Stimulated activated CD4-positive, alpha-beta T cell treated with anti-CD3 and anti-CD28 coated beads, Interleukin-4, amount 100 ng/mL, for 4 hours (primary cell): ENCODE results near the gene P3H4.
A peak's percentile ranks its signal among the peaks of the same experiment; 100 is the strongest.
"Not testable (repeated sequence)": the region's sequence is repeated elsewhere in the genome, so short reads cannot be mapped to it uniquely, and the experiment has no call there.

Source experiments
- DNase-seq, 2 experiments: peaks; one replicate each; pipeline ENCODE4 v3.0.0-alpha.2; 2020

The P3H4 gene, protein sequence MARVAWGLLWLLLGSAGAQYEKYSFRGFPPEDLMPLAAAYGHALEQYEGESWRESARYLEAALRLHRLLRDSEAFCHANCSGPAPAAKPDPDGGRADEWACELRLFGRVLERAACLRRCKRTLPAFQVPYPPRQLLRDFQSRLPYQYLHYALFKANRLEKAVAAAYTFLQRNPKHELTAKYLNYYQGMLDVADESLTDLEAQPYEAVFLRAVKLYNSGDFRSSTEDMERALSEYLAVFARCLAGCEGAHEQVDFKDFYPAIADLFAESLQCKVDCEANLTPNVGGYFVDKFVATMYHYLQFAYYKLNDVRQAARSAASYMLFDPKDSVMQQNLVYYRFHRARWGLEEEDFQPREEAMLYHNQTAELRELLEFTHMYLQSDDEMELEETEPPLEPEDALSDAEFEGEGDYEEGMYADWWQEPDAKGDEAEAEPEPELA

DNA sequence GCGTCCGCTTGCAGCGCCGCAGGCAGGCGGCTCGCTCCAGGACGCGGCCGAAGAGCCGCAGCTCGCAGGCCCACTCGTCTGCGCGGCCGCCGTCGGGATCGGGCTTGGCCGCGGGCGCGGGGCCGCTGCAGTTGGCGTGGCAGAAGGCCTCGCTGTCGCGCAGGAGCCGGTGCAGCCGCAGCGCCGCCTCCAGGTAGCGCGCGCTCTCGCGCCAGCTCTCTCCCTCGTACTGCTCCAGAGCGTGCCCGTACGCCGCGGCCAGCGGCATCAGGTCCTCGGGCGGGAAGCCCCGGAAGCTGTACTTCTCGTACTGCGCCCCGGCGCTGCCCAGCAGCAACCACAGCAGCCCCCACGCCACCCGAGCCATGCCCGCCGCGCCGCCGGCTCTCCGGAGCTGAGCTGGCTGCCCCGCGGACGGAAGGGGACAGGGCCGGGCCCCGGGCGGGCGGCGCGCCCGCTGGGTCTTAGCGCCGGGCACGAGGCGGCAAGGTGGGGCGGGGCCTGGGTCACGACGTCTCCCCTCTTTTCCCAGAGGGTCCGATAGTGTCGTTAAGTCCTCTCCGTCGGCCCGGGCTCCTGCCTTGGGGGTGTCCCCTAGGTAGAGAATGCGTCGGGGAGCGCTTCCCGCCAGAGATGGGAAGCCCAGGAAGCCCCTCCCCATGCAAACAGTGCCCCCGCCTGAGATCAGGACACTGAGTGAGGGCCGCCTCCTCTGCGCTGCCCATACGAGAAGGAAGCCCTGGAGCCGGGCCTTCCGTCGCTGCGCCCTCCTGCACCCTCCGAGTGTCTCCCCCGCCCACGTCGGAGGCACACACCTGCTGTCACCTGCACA lies at the start of gene P3H4:
TSS of gene P3H4 (minus strand) at position 401 of the 832 bp plus-strand sequence. CDS start at position 367, 34 bp downstream.
- peak; percentile 65 to 70 for DNase-seq

DNA sequence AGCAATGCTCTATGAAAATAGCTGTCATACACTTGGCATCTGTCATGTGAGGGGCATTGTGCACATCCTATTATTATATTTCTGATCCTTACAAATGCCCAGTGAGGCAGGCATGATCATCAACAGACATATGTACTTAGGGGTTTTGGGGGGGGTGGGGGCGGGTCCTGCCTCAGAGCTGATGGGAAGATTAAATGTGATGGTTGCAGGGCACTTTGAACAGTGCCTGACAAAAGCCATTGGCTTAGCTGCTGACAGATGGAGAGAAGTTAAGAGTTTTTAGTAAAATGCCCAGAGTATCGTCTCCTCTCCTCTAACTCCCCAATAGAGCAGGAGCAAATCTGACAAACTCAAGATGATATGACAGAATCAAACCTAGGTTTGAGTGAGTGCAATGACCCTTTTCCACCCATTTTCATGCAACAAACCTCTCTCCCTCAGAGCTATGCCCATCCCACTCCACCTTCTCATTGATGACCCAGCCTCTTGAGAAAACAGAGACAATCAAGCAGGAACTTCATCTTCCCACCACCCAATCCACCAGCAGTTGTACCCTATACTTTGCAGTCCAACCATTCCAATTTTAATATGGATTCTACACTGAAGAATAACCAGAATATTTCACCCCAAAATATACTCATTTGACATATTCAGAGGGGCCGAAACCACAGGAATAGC lies 48.6 kb upstream of the P3H4 start:
- DNase-seq, result no peak

DNA sequence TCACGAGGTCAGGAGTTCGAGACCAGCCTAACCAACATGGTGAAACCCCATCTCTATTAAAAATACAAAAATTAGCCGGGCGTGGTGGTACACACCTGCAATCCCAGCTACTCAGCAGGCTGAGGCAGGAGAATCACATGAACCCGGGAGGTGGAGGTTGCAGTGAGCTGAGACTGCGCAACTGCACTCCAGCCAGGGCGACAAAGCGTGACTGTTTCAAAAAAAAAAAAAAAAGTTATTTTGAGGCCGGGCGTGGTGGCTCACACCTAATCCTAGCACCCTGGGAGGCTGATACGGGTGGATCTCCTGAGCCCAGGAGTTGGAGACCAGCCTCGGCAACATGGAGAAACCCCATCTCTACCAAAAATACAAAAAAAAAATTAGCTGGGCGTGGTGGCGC lies 39.6 kb upstream of the P3H4 start:
- DNase-seq, result not testable (repeated sequence)

DNA sequence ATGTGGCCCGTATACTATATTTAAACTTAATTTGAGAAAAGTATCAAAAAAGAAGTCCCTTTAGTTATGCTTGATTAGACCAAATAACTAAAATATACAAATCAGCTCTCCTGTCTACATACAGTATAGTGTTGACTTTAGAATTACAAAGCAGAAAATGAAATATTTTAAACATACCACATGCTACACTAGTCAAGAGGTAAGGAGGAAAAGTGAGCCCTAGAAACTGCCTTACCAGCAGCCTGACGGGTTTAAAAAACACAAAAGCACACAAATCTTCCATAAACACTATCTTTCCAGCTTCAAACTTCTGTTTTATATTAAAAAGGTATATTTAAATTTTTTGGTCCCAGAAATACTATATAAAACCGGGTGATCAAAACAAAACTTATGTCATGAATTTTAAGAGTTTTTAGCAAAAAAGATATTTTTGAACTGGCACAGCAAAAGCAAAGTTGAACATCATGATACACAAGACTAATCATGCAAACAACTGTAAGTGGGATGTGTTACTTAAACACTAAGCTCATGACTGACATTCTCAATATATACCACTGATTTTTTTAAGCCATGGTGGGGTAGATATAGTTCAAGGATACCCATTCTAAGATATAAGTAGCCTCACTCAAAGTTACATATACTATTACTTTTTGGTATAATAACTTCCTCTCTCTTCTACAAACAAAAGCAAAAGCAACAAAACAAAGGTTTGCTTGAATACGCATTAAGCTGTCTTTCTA lies 37.7 kb upstream of the P3H4 start:
- DNase-seq, result no peak

DNA sequence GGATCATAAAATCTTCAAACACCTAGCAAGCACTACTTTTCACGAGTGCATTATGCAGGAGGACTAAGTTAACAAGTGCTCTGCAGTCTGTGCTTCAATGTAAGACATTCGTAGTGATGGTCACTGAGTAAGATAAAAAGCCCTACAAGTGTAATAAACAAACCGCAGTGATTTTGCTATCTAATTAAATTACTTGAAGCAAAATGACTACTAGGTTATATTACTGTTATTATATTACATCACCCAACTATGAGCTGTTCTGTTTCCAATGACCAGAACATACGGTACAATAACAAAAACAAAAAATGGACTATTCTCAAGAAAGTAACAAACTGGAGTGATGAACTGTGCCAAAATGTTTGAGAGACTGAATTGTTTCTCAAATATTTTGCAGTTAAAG lies 37.0 kb upstream of the P3H4 start:
- DNase-seq, result no peak

DNA sequence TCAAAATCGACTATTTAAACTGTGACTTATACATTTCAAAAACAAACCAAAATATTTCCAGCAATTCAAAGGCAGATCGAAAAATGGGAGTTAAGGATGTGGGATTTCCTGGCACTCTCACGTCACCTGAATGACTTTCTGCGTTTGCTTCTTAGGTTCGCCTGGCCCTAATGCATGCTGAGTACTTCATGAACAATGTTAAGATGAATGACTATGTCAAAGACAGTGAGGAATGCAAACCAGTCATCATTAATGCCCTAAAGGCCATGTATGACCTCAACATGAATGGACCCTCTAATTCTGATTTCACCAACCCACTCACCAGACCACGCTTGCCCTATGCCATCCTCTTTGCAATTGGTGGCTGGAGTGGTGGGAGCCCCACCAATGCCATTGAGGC lies 33.2 kb upstream of the P3H4 start:
- DNase-seq, result no peak

DNA sequence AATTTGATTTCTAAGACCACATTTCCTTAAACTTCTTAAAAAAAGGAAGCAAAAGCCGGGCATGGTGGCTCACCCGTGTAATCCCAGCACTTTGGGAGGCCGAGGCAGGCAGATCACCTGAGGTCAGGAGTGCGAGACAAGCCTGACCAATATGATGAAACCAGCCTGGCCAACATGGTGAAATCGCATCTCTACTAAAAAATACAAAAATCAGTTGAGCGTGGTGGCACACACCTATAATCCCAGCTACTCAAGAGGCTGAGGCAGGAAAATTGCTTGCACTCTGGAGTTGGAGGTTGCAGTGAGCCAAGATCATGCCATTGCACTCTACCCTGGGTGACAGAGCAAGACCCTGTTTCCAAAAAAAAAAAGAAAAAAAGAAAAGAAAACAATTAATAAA lies 29.0 kb upstream of the P3H4 start:
- not testable (repeated sequence) for DNase-seq

DNA sequence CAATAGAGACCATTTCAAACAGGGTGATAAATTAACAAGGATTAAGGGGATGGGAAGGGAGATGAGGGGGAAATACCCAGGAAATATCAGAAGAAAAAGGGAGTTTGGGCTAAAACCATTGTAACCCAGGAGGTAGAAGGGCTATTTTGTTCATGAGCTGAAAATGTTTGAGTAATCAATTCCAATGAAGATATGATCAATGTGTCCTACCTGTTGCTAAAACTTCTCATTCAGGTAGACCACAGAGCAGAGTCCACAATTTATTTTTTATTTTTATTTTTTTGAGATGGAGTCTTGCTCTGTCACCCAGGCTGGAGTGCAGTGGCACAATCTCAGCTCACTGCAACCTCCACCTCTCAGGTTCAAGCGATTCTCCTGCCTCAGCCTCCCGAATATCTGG lies 27.7 kb upstream of the P3H4 start:
- not testable (repeated sequence) for DNase-seq

DNA sequence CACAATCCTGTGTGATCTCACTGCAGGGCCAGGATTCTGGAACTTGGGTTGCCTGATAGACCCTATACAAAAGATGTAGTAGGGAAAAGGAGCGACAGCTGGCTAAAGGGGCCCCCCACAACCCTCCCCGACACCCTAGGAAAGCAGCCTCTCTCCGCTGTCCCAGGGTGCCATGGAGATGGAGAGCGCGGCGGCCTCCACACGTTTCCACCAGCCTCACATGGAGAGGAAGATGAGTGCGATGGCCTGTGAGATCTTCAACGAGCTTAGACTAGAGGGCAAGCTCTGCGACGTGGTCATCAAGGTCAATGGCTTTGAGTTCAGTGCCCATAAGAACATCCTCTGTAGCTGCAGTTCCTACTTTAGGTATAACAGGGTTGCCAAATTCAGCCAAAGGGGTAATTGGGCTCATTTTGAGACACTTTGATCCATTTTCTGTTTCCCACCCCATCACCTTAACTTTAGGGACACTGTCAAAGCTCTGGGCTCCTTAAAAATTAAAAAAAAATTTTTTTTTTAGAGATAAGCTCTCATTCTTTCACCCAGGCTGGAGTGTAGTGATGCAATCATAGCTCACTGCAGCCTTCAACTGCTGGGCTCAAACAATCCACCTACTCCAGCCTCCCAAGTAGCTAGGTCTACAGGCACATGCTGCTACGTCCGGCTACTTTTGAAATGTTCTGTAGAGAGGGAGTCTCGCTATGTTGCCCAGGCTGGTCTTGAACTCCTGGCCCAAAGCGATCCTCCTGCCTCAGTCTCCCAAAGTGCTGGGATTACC lies 26.2 kb upstream of the P3H4 start, which contains the start of gene KLHL10:
TSS of gene KLHL10 (plus strand) at position 65 of the 778 bp plus-strand sequence. CDS start at position 173, 108 bp downstream.
- DNase-seq, result no peak

DNA sequence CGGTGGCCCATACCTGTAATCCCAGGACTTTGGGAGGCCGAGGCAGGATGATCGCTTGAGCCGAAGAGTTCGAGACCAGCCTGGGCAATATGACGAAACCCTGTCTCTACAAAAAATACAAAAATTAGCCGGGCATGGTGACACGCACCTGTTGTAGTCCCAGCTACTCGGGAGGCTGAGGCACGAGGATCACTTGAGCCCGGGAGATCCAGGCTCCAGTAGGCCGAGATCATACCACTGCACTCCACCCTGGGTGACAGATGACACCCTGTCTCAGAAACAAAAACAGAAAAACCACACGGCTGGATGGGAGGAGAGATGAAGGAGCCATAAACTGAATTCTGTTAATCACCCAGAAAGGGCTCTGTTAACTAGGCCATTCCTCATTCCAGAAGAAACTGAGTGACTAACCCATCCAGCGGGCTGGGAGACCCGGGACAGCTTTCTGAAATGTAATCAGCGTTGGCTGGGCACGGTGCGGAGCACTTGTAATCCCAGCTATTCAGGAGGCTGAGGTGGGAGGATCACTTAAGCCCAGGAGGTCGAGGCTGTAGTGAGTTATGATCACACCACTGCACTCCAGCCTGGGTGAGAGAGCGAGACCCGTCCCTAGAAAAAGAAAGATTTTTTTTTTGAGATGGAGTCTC lies 24.9 kb upstream of the P3H4 start:
- DNase-seq, result no peak

DNA sequence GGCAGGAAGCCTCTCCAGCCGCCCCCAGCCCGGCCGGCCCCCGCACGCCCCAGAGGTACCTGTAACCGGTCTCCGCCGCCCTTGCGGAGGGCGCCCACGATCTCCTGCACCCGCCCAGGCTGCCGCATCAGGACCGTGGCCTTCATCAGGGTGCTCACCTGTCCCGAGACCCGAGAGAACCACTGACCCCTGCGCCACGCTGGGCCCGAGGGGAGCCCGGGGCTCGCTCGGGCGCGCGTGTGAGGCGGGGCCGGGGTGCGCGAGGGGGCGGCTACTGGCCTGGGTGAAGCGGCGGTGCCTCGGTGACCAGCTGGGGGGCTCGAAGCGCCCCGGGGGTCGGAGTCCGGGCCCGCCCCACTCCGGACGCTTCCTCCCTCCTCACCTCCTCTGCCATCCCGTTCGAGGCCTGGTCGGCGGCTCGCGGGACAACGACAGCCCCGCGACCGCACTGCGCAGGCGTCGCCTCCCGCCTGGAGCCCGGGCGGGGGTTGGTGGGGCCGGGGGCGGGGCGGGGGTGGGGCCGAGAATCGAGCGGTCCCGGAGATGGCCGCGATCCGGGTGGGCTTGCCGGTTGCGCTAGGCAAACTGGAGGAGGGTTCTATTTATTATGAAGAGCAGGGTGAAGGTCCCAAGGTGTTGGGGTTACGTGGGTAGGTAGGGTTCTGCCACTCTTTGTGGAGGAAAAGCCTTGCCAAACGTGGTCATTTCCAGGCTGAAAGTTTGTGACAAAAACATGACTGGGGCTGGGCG lies 24.2 kb upstream of the P3H4 start, which contains the start of gene NT5C3B:
TSS of gene NT5C3B (minus strand) at position 433 of the 750 bp plus-strand sequence. CDS start at position 394, 39 bp downstream.
- DNase-seq, result peak; percentile 52 to 64

DNA sequence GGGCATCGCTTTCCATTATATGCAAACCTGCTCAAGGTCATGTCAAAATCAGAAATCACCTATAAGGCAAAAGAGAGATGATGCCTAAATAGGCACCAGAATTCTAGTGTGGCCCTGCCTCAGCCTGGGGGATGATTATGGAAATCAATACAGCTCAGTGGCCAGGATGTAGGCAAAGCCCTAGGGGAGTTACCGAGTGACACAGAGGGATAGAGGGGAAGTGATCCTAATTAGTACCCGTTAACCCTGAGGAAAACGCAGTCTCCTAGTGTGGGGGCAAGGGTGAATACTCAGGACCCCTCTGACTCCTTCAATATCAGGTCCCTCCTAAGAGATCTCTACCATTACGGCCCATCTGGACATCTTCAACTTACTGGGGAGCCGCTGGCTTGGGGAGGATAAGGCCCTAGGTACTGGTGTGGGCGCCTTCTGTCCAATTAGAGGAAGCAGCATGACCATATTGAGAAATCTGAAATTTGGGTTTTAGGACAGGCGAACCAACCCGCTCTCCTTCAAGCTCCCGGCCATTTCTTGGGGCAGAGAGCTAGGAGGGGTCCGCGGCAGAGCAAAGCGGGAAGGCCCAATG lies 23.6 kb upstream of the P3H4 start:
- no peak for DNase-seq

DNA sequence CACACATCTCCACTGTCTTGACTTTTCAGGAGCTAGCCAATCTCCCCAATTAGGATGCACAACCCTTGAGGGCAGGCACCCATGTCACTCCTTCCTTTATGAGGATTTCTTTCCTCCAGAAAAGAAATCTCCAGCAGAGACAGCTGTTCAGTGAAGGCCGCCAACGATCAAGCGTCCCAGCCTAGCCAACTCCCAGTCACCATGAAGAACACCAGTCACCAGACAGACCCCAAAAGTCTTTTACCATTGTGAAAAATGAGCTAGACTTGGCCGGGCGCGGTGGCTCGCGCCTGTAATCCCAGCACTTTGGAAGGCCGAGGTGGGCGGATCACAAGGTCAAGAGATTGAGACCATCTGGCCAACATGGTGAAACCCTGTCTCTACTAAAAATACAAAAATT lies 18.2 kb upstream of the P3H4 start:
- not testable (repeated sequence) for DNase-seq

DNA sequence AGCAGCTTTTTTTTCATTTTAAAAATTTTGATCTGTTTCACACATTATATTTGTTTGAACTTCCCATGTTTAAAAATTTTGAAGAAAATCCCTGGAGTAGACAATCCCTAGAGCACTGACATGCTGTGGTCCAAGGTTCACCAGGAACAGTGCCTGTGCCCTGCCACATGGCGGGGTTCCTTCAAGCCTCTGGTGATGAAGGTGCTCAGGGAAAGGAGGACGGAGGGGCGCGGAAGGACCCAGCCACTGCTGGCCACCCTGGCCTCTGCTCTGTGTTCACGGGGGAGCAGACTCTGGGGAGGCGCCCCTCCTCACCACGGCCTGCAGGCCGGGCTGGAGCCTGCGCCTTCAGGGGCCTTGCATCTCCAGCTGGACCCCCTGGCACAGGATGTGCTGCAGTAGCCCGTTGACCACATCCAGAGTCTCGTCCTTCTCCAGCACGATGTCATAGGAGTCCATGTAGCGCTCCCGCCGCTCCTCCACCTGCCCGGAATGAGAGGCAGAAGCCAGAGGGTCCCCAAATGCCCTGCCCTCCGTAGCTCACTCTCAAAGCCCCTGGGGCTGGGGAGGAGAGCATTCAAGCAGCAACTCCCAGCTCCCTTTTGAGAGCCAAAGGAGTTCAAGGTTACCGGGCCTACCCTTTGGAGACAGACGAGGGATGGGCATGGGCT lies 13.6 kb upstream of the P3H4 start:
- no peak for DNase-seq

DNA sequence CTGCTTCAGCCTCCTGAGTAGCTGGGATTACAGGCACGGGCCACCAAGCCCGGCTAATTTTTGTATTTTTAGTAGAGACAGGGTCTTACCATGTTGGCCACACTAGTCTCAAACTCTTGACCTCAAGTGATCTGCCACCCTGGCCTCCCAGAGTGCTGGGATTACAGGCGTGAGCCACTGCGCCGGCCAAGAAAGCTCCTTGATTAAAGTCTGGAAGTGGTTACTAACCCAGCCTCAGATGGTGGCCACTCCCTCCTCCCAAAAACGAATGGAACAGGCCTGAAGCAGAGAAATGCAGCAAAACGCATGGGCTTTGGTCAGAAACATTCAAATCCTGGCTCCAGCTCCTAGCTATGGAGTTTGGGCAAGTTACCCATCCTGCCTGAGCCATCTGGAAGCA lies 12.3 kb upstream of the P3H4 start:
- no peak for DNase-seq

DNA sequence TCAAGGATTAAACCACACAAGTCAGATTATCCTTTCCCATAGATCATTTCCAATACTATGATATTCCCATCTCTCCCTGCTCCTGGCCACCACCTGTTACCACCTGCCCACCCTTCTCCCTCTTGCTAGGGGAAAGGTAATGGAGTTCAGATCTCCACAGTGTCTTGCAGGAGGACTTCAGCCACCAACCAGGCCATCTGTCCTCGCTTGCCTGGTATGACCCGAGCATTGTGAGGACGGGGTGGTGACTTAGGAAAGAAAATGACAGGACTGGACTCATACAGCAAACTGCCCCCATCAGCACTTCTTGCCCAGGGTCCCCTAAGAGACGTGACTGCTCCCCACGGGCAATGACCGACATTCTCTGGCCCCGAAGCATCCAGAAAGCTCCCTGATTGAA lies 11.8 kb upstream of the P3H4 start:
- DNase-seq, result no peak

DNA sequence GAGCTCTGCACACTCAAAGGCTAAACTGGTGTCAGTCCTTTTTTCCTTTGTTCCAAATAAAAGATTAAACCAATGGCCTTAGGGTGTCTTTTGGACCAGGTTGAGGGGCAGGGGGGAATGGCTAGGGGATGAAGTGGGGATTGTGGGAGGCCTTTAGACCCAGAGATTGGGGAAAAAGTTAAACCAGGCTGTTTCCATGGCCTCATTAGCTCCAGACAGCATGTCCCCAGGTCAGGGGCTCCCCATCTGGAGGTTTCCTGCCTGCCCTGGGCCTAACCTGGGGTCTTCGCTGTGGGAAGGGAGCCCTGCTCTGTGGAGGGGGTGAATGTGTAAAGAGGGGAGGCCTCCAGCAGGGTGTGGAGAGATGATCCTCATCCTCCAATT lies 11.4 kb upstream of the P3H4 start:
- DNase-seq, result no peak

DNA sequence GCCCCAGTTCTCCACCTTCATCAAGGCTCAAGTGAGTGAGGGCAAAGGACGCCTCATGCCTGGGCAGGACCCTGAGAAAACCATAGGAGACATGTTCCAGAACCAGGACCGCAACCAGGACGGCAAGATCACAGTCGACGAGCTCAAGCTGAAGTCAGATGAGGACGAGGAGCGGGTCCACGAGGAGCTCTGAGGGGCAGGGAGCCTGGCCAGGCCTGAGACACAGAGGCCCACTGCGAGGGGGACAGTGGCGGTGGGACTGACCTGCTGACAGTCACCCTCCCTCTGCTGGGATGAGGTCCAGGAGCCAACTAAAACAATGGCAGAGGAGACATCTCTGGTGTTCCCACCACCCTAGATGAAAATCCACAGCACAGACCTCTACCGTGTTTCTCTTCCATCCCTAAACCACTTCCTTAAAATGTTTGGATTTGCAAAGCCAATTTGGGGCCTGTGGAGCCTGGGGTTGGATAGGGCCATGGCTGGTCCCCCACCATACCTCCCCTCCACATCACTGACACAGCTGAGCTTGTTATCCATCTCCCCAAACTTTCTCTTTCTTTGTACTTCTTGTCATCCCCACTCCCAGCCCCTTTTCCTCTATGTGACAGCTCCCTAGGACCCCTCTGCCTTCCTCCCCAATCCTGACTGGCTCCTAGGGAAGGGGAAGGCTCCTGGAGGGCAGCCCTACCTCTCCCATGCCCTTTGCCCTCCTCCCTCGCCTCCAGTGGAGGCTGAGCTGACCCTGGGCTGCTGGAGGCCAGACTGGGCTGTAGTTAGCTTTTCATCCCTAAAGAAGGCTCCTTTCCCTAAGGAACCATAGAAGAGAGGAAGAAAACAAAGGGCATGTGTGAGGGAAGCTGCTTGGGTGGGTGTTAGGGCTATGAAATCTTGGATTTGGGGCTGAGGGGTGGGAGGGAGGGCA lies 10.7 kb upstream of the P3H4 start:
- DNase-seq, result no peak
